Hematopoietic multipotent progenitor cell treated with erythropoietin and hydrocortisone succinate and interleukin-3 and kit ligand, for 15 days (in vitro differentiated cells): ENCODE results near the gene CCDC192.
"Not testable (repeated sequence)": the region's sequence is repeated elsewhere in the genome, so short reads cannot be mapped to it uniquely, and the experiment has no call there.

Experiments
- DNase-seq: peaks from one replicate; pipeline ENCODE4 v3.0.0-alpha.2; 2015; ENCODE audit warnings: low spot score

CCDC192 gene, protein sequence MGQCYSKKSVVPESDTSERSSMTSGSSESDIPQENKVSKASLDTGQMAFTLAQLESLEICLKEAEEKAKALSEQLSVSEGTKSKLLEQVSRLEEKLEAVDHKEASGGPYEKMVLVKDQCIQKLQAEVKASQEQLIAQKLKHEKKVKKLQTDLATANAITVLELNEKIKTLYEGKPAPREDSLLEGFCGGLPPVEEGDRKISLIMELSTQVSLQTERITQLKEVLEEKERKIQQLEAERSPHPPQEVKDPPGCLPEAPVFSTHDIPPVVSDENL

GRCh38 chr5:127702926-127703561 lies at the start of gene CCDC192:
TSS of gene CCDC192 (plus strand) at chr5:127703391. CDS start at chr5:127703446, 55 bp downstream.
- no peak for DNase-seq

DNA sequence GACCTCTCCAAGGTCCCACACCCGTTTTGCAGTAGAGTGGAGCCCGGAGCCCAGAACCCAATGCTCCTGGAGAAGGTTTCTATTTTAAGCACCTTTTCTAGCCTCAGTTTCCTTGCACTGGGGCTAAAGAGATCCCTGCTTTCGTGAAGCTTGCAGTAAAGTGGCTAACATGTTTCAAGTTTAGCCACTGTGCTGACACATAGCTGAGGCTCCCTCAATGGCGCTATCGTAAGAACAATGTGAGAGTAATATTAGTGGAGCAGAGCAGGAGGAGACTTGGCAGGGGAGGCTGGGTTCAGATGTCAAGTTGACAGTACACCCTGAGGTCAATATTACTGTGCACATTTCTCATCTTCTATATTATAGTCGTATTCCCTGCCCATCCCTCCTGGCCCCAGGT lies 46.4 kb upstream of the CCDC192 start:
- DNase-seq, result no peak

GRCh38 chr5:127660047-127660733 lies 43.0 kb upstream of the CCDC192 start:
- DNase-seq, result no peak

- DNase-seq, result no peak
Observed at GRCh38 chr5:127664093-127664492, 39.1 kb upstream of the CCDC192 start.

DNA sequence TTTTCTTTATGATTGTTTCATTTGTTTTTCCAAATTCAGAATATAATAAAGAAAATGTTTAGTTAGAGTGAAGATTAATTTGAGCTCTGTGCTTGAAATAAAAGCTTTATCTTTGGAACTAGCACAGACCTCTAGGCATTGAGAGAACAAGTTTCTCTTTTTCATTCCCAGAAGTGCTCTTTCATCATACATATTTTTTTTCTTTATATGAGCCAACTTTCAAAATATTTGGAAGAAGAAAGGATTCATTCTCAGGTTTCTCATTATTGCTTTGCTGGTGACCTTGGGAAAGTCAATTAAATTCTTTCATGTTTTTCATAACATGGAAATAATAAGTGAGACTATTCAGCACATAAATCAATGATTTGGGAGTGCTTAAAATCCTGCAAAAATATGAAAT lies 37.5 kb upstream of the CCDC192 start:
- no peak for DNase-seq

GRCh38 chr5:127666043-127666716 lies 37.0 kb upstream of the CCDC192 start:
- DNase-seq, result no peak

GRCh38 chr5:127667926-127668325 lies 35.3 kb upstream of the CCDC192 start:
- no peak for DNase-seq

DNA sequence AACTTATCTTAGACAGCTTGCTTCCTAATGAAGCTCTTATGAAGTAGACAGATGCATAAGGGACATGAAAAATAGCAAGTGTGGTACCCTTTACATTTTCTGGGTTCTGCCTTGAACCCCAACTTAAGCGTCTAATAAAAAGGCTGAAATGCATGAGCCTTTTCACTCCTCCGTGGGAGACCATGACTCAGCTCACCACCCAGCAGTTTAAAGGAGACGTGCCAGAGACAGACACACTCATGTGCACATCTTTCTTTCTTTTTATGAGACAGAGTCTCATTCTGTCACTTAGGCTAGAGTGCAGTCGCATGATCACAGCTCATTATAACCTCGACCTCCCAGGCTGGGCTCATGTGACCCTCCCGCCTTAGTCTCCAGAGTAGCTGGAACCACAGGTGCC lies 32.0 kb upstream of the CCDC192 start:
- DNase-seq, result no peak

DNA sequence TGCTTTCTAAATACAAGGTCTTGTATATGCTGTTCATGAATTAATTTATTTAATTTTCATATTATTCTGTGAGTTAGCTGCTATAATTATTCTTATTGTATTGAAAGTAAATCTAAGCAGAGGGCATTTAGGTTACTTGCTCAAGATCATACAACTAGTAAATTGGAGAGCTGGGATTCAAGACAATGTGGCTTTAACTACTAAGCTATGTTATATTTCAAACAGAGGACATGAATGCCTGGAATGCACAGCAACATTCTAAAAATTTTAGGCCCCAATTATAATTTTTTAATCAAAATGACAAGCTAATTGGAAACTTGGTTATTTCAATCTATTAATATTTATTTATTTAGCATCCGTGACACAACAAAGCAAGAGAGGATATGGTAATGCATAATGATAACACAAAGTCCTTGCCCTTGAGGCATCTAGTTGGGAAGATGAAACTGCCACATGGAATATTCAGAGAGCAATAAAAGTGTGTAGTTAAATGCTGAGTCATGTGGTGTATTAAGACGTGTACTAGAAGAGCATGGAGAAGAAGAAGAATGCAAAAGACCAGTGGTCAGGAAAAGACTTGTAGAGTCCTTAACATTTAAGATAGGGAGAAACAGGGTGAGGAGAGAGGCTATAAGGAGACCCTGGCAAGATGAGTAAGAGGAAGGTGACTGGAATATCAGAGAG lies 29.9 kb upstream of the CCDC192 start:
- no peak for DNase-seq

DNA sequence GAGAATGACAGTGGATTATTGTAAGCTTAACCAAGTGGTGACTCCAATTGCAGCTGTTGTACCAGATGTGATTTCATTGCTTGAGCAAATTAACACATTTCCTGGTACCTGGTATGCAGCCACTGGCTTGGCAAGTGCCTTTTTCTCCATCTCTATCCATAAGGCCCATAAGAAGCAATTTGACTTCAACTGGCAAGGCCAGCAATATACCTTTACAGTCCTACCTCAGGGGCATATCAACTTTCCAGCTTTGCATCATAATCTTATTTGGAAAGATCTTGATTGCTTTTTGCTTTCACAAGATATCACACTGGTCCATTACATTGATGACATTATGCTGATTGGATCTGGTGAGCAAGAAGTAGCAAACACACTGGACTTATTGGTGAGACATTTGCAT lies 26.2 kb upstream of the CCDC192 start:
- not testable (repeated sequence) for DNase-seq

GRCh38 chr5:127679691-127680330 lies 23.4 kb upstream of the CCDC192 start:
- not testable (repeated sequence) for DNase-seq

DNA sequence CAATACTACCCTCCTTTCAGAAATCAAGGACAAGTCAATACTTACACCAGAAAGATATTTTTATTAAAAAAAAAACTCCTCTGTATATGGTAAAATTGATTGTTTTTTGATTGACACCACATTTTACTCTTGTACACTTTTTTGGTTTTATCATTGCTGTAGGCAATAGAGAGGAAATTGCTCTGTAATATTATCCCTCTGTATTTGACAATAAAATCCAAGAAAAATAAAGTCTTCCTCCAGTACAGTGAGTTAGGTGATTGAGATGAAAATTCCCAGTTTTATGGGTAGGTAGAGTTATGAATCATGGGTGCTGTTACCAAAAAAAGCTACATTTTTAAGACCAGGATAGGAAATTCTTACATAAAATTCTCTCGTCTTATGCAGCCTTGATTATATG lies 22.6 kb upstream of the CCDC192 start:
- DNase-seq, result no peak

DNA sequence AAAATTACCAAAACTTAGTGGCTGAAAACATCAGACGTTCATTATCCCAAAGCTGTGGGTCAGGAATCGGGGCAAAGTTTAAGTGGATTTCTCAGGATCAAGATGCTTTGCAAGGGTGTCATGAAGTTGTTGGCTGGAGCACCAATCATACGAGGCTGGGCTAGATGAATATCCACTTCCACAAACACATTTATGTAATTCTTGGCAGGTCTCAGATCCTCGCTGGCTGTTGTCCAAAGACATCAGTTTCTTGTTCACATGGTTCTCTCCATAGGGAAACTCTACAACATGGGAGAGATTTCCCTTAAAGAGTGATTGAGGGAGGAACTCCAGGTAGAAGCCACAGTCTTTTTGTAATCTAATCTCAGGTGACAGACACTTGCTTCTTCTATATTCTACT lies 20.2 kb upstream of the CCDC192 start:
- DNase-seq, result no peak

GRCh38 chr5:127684726-127685467 lies 18.3 kb upstream of the CCDC192 start:
- DNase-seq, result no peak

DNA sequence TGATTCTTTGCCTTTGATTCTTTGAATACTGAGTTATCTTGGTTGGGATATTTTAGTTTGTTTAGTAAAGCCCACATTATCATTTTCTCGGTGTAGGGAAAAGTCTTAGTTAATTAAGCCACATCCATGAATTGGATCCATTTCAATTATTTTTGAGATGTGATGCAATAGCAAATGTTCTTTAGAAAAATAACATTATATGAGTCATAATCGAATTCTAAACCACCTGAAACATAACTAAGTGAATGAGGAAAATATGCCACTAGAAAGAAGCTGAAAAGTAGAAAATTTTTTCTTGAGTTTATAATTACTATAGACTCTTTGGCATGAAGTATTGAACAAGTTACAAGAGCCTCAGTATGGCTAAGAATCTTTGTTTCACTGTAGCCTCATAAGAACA lies 17.5 kb upstream of the CCDC192 start:
- DNase-seq, result no peak

- DNase-seq, result no peak
Observed at GRCh38 chr5:127686424-127686823, 16.8 kb upstream of the CCDC192 start.

DNA sequence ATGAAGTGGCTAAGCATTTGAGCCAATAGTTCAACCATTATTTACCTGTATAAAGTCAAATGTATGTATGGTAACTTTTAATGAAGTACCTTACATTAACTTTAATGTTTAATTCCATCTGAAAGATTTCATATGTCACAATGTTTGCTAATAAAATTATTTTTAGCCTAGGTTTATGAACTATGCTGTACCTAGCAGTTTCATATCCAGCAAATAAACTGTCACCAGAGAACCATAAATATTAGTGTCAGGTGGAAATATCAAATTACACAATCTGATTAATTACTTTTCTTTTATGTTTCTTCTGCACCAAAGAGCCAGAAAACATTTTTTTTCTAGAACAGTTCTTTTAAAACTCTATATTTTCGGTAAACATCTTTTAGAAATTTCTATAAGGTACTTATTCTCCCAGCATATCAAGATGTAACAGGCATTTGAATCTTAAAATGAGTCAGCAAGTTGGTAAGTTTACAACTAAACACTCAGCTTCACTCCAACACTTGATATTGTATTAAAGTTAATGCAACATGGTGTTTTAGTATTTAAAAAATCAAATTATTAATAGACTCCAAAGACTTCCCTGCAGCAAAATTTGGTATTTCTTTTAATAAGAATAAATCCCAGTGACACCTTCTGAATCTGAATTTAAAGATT lies 8.5 kb upstream of the CCDC192 start:
- no peak for DNase-seq

DNA sequence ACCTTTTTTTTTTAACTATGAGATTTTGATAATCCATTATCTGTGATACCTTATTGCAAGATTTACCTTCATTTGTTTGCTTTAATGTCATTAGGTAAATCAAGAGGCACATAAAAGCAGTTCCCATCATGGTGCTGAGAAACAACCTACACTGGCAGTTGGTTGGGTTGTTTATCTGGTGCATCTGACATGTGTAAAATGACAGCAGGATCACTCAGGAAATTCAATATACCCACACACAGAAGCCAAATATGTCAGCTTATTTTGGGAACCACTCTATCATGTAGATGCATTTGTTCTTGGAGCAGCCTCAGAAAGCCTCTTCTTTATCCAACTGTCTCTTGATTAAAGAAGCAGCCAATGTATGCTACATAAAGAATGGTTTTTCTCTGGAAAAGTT lies 7.8 kb upstream of the CCDC192 start:
- no peak for DNase-seq

DNA sequence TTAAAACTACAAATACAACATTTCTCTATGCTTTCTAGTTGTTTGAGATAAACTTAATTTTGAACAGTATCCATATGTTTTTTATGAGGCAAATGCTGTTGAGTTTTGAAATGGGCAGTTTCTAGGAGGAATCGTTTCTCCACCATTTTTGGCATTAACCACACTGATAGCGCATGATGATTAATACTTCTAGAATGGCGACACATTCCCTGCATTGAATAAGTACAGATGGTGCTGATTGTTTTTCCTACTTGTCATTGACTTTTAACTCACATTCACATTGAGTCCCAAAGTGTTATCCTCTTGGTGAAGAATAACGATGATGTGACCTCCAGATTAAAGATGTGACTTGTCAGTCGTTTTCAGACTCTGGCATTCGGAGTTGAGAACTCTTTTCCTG lies 6.5 kb upstream of the CCDC192 start:
- no peak for DNase-seq

GRCh38 chr5:127697894-127698600 lies 5.1 kb upstream of the CCDC192 start:
- DNase-seq, result no peak
